Stimulated activated CD4-positive, alpha-beta T cell treated with anti-CD3 and anti-CD28 coated beads, Interleukin-15, amount 100 ng/mL, for 48 hours (primary cell): Measurements from ENCODE around the gene ADD1.

Experiments
- DNase-seq, 2 donors: peaks; one replicate each; pipeline ENCODE4 v3.0.0-alpha.2; 2020; ENCODE audit warnings: low read depth in 2 of 2

The ADD1 gene

DNA sequence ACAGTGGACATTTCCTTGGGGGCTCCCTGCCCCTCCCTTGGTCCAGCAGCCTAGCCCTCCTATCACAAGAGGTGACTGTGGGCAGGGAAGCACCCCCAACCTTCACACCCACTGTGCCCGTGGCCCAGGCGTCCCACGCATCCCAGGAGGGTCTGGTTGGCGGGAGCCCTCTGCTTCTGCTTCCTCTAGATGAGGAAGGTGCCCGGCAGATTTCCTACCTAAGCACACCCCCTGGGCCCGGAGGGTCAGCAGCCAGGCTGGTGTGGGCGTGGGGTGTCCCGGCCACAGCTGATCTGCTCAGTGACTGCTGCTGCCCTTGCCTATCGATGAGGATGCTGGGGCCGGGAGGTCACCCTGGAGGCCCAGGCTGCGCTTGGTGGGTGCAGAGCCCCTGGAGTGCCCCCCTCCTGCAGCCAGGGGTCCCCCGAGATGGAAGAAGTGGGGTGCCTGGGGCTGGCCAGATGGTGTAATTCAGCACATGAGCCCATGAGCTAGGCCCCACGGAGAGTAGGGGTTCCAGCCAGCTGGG lies 38.6 kb upstream of the ADD1 start:
- no peak for DNase-seq

DNA sequence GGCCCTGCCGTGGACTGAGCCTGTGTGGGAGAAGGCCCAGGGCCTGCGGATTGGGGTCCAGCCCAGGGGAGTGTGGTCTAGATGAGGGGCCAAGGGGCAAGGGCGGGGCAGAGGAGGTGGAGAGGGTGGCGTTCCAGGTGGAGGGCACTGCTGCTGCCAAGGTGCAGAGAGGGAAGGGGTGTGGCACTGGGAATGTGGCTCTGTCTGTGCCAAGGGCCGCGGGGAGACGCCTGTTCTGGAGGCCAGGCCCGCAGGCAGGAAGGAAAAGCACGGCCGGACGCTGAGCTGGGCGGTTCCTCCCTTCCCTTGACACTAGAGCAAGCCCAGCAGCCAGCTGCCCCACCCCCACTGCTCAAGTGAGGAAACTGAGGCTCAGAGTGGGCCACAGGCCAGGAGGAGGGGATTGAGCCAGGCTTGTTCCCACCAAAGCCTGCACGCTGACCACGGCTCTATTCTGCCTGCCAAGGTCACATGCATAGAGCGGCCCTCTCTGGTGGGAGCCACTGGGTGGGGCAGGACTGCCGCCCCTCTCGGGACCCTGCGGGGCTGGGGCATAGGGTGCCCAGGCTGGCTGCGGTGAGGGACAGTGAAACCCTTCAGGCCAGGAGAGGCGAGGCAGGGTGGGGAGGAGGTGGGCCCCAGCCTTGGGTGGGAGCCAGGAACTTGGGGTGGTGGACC lies 37.8 kb upstream of the ADD1 start:
- no peak for DNase-seq

DNA sequence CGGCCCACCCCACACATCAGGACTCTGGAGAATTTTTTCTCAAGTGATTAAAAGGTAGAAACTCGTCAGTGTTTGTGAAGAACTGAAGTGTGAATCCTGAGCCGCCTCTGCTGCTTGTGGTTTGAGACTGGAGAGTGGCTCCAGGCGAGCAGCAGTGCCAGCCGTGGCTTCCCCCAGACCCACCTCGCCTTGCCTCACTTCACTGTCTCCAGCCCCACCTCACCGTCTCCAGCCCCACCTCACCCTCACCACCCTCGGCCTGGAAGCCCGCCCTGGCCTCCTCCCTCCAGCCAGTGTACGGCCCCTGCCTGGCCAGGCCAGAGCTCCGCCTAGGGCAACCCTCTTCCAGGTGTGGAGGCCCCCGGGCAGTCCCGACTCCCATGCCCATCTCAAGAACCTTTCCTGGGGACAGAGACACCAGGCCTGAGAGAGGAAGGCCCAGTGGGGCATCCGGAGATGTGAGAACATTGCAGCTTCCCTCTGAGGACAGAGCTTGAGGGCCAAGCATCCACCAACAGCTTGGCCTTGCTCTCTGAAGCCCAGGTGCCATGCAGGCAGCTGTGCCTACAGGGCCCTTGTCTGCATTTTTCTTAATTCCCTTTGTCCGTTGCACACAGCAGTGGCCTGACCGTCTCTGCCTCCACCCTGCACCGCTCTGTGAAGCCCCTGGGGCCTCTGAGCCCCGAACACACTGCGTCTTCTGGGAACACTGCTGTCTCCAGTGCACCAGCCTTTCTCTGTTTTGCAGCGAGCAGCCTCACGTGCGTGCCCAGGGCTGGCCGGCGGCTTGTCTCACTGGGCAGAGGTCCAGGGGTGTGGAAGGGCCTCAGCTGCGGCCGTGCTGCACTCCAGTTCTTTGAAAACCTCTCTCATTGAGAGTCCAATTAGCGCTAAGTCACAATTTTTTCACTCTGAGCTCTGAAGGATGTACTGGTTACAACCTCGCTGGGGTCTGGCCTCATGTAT lies 37.0 kb upstream of the ADD1 start:
- no peak for DNase-seq

DNA sequence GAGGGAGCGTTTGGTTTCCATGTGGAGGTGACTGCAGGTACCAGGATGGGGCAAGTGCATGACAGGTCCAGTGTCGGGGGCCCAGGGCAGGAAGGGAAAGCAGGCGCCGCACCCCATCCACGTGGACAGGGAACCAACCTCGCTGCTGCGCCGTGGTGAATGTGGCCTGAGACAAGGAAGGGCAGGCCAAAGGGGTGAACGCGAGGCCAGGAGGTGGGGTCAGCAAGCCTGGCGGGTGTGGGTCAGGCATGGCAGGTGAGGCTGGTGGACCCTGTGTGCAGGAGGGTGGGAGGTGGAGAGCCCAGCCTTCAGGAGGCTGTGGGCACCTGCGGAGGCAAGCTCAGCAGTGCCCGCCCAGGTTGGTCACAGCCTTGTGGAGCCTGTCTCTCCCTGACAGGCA lies 36.1 kb upstream of the ADD1 start:
- no peak for DNase-seq

DNA sequence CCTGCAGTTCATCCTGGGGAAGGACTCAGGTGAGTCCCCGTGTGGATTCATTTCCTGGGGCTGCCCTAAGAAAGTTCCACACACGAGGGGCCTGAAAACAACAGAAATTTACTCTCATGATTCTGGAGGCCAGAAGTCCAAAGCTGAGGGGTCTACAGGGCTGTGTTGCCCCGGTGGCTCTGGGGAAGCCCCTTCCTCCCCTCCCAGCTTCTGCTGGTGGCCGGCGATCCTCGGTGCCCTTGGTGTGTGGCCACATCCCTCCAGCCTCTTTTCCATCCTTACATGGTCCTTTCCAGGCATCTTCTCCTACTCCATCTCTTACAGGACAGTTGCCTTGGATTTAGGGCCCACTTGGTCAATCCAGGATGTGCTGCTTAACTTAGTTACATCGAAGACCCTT lies 35.6 kb upstream of the ADD1 start:
- no peak for DNase-seq

DNA sequence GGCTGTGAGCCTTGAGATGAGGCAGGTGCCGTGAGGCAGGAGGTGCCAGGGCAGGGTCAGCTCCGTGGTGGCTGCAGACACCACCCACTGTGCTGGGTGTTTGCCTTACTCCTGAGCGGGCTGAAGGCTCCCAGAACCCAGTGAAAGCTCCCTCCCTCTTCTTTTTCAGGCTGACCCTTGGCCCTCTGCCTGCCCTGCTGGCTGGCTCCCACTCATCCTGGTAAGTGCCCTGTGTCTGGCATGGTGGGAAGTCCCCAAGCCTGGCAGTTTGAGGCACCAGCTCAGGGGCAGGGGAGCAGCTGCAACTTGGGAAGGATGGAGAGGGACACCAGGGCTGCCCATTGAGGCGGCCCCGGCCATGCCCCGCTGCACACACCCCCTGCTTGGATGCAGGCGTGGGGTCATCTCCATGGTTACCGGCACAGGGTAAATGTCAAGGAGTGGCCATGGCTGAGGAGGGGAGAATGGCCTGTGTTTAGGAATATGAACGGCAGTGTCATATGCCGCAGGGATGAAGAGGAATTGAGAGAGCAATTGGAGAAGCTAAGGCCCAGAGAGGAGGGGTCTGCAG lies 33.9 kb upstream of the ADD1 start:
- no peak for DNase-seq

DNA sequence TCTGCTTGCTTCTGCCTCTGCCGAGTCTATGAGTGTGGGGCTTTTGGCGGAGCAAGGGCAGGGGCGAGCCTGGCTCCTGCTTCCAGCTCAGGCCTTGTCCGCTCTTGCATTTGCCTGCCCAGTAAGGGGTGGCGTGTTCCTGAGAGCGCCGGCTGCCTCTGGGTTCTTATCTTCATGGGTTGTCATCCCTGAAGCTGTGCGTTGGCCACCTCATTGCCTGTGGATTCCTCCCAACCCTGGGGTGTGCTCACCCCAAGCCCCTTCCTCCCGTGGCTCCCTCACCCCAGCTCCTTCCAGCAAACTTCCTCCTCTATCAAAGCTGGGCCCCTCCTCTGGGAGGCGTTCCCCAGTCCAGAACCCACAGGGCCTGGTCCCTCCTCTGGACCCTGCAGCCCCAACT lies 33.3 kb upstream of the ADD1 start:
- no peak for DNase-seq

DNA sequence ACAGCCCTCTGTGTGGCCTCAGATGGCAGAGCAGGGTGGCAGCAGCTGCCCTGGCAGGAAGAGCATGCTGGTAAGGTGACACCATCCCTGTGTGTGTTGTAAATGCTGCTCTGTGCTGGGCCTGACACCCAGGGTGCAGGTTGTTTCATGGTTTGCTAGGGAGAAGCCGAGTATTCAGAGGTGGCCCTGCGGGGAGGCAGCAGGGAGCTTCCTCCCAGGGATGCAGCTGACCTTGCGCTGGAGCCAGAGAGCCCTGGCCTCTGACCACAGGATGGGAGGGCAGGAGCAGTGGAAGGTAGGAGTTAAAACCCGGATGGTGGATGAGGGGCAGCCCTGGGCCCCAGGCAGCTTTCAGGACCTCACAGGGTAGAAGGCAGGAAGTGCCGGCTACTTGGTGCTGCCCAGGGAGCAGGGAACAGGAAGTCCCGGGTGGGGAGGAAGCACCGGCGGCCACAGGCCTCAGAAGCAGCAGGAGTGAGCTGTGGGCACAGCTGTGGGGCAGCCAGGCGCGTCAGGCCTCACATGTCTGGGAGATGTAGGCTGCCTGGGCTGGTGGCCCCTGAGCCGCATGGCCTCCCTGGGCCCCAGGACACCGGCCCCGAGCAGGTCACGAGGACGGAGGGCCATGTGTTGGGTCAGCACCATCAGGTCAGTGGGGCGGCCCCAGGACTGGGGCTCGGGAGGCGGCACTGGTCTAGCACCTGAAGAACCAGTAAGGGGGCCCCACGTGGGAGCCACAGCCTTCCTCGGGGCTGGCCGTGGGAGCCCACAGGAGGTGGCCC lies 31.6 kb upstream of the ADD1 start:
- DNase-seq, result peak in 1 of 2 donors; percentile 52

DNA sequence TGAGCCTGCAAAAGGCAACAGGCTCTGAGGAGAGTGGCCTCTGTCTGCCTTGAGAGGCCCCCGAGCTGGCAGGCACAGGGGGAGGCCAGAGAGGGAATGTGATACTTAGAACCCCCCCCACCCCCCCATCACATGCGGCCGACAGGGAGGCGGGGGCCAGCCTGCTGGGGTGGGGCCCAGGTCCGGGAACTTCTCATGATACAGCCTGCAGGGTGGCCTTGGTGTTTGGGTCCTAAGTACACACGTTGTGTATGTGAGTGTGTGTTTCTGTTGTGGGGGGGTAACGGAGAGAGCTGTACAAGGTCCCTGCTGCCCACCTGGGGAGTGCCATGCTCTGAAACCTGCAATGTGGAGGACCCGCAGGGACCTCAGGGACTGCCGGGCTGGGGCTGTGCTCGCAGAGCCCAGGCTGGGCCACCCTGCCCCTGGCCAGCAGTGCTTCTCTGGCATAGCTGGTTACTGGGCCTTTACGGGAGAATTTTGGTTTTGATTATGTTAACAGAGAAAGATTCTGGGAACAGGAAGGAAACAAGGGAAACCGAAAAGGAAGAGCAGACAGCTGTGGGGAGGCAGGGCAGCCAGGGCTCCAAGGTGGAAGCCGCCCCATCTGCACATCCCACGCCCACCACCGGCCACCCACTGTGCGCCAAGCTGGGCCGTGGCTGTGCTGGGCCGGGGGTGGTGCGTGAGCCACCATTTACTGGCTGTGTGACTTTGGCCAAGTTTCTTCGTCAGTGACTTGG lies 30.9 kb upstream of the ADD1 start:
- no peak for DNase-seq

DNA sequence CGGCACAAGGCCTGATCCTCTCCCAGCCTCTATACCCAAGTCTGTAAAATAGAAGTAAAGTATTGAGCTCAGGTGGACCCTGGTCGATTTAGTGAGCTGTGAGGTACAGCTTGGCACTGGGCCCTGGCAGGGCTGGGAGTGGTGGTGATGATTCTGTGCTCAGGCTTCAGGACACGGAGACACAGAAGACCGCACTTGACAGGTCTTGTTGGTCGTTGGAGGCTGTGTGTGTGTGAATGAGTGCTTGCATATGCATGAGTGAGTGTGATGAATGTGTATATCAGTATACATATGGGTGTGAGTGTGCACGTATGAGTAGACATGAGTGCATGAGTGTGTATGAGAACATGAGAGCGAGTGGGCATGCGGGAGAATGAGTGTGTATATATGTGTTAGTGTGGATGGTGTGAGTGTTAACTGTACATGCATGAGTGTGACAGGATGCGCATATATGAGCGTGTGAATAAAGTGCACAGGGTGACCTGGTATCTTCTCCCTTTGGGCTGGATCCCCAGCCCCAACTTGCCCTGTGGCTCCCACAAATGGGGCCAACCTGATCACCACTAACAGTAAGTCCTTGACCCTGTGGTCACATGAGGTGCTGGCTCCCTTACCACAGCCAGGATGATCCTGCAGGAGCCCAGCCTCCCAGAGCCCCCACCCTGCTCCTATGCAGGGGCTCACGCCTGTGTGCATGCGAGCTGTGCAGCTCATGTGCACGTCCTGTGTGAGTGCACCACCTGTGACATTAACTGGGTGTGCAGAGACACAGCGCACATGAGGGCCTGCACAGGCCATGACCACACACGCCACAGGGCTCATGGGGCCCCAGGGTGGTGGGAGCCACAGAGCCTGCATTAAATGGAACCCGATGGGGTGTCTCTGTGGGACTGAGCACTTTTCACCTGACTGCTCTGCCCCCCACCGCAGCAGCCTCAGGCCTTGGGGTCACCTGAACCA lies 29.9 kb upstream of the ADD1 start:
- DNase-seq, result no peak

DNA sequence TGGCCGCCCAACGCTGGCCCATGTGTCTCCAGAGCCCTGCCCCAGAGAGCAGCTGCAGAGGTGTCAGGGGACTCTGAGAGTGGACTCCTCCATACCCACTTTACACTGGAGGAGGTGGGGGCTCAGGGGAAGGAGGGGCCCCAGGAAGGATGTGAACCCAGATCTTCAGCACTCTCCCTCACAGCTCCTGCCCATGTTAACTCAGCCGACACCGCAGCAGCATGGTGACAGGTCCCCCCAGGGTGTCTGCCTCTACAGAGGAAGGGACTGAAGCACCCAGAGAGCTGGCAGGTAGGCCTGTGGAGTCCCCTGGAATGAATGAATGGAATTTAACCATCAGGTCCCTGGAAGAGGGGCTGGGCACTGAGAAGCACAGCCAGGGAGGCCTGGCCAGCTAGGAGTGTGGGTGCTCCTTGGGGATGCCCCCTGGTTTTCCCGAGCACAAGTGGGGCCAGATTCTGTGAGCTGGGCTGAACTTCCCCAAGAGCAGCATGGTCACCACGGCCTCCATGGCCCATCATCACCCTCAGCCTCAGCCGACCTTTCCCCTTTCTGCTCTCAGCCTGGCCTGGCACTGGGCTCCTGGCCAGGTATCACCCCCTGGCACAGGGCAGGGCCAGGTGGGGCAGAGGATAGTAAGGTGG lies 28.9 kb upstream of the ADD1 start:
- DNase-seq, result no peak

DNA sequence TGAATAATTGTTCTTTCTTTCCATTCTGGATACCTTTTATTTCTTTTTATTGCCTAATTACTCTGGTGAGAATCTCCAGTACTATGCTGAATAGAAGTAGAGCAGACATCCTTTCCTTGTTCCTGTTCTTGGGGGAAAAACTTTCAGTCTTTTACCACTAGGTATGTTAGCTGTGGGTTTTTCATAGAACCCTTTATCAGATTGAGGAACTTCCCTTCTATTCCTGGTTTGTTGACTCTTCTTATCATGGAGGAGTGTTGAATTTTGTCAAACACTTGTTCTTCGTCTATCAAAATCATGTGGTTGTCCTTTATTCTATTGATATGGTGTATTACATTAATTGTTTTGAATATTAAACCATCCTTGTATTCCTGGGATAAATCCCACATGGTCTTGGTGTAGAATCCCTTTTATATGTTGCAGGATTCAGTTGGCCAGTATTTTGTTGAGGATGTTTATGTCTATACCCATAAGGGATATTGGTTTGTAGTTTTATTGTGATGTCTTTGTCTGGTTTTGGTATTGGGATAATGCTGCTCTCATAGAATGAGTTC lies 27.2 kb upstream of the ADD1 start:
- DNase-seq, result no peak

DNA sequence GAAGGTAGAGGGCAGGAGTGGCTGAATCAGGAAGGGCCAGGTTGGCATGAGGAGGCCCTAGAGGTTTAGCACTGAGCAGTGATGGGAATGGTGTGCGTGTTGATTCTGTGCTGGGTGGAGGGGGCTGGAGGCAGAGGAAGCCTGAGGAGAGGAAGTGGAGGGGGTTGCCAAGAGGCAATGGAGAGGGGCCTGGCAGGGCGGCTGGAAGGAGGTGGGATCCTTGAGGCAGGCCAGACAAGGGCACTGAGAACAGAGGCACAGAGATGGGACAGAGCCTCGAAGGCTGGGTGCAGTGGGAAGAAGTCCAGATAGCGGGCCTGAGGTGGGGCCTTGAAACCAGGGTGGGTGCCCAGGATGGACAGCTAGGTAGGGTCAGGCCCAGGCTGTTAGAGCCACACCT lies 26.5 kb upstream of the ADD1 start:
- no peak for DNase-seq

DNA sequence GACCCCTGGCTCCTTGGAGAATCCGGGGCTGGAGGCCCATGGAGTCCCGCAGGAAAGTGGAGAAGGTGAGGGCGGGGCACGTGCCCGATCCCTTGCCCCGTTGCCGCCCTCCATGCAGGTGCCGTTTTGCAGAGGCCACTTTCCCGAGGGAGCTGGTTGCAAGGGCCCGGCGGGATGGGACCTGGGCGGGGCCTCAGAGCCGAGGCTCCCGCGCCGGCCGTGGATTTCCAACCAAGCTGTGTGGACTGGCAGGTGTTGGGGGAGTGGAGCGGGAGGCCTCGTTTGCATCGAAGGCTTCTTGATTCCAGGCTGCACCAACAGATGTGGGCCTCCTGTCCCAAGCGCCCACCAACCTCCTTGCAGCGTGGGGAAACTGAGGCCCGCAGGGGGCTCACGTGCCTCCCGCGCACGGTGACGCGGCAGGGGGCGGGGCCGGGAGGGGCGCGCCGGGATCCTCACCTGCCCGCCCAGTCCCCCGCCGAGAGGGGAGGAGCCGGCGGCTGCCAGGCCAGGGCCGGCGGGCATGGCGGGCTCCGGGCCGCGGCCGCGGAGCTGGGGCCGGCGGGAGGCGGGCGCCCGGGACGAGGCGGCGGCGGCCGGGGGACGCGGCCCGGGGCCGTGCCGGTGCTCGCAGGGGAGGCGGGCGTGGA lies 25.8 kb upstream of the ADD1 start:
- DNase-seq, result no peak

DNA sequence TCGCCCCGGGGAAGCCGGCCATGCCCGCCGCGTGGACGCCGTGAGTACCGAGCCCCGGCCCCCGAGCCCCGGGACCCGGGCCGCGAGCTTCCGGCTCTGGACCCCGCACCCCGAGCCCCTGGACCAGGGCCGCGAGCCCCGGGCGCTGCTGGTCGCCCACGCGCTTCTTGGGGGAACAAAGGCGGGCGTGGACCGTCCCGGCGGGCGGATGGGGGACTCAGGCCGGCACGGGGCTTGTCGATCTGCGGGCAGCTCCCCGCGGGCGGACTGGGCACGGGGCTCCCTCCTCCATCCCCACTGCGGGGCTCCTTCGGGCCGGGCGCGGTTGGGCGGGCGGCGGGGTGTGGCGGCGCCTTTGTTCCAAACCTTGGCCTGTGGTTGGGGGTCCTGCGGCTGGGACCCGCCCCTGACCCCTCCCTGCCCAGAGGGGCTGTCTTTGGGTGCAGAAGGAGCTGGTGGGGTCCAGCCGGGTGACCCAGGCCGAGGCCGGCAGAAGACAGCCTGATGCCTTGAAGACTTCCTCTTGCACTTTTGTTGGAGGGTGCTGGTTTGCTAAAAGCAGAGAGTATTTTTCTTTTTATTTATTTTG lies 25.2 kb upstream of the ADD1 start:
- no peak for DNase-seq

DNA sequence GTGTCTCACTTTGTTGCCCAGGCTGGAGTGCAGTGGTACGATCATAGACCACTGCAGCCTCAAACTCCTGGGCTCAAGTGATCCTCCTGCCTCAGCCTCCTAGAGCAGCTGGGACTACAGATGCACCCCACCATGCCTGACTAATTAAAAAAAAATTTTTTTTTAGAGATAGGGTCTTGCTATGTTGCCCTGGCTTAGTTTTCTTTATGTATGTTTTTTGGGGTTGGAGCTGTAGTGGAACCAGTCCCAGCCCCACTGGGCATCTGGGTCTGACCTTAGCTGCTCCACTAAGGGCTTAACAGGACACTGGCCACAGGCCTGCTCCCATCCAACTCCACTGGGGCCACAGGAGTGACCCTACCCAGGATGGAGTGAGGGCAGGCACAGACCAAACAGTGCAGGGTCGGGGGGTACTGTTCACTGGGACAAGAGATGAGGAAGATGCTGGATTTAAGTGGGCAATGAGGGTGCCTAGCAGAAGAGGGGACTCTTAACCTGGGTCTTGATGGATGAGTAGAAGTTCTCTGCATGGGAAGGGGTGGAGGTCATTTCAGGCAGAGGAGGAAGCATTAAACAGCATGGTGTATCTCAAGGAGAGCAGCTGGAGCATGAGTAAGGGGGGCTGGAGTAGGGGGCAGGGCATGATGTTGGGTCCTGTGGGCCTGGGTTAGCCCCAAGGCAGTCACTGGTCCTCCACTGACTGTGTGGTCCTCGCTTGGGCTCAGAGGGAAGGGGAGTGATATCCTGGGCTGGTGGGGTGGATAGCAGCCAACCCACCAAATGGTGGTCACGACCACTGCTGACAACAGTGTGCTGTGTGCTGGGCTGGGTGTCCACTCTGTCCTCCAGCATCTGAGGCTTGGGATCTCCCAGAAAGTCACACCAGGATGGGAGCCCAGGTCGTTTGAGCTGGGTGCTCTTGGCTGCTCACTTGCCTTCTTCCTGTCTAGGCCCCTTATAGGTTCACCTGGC lies 24.1 kb upstream of the ADD1 start:
- DNase-seq, result no peak
